GM12865 (cell line): ENCODE data around the gene SPOCK2.
A peak's percentile ranks its signal among the peaks of the same experiment; 100 is the strongest.

Source experiments
- DNase-seq: peaks from one replicate; pipeline ENCODE4 v3.0.0; 2010; ENCODE audit warnings: low read depth
- H3K4me3 ChIP-seq: 2 replicates; pipeline ENCODE4 v1.5.1; 2011; ENCODE audit warnings: mild to moderate bottlenecking, low read depth, low read length, control low read depth
- CTCF ChIP-seq: IDR thresholded peaks from 2 replicates; pipeline ENCODE4 v1.5.1; 2011; ENCODE audit warnings: low read length, control low read depth, low read depth, inconsistent platforms; ENCODE audit not compliant: insufficient read depth; ENCODE audit errors: missing control alignments

SPOCK2 gene

GRCh38 chr10:72087392-72087968, 871 bp downstream of the SPOCK2 start:
- no peak for DNase-seq
- H3K4me3 ChIP-seq, result peak overlapping the region; percentile 46
- no peak for TF ChIP-seq CTCF

GRCh38 chr10:72086466-72087391, 1.6 kb downstream of the SPOCK2 start:
- DNase-seq, result peak; percentile 33
- no peak for TF ChIP-seq CTCF
- H3K4me3 ChIP-seq, result peak overlapping the region; percentile 46

GRCh38 chr10:72085864-72086465, 2.4 kb downstream of the SPOCK2 start:
- TF ChIP-seq CTCF, result no peak
- DNase-seq, result no peak
- H3K4me3 ChIP-seq, result no peak overlapping the region

- TF ChIP-seq CTCF, result no peak
- H3K4me3 ChIP-seq, result no peak overlapping the region
- no peak for DNase-seq
These were observed 3.2 kb downstream of the SPOCK2 start for GRCh38 chr10:72085166-72085565.

GRCh38 chr10:72083790-72084459, 4.4 kb downstream of the SPOCK2 start:
- DNase-seq, result no peak
- H3K4me3 ChIP-seq, result no peak overlapping the region
- TF ChIP-seq CTCF, result no peak

- H3K4me3 ChIP-seq, result no peak overlapping the region
- no peak for TF ChIP-seq CTCF
- no peak for DNase-seq
These were observed 5.2 kb downstream of the SPOCK2 start for GRCh38 chr10:72082856-72083789.
